Esophagus muscularis mucosa (tissue), 4 donors: ENCODE results near the gene HCAR3. TPM values are rescaled to one million over a fixed set of nuclear protein-coding genes. Genes with fewer than 3 reads are reported as not detected.
"Not testable (repeated sequence)": the region's sequence is repeated elsewhere in the genome, so short reads cannot be mapped to it uniquely, and the experiment has no call there.

Source experiments
- DNase-seq: peaks from one replicate; pipeline ENCODE4 v3.0.0-alpha.2; 2017; ENCODE audit errors: extremely low spot score
- H3K27ac ChIP-seq, 4 donors: fragments of 200-600 bp; sonication (generic); replicated peaks in 1 of 4; 1 replicate in 3 of 4; 2 replicates in 1 of 4; pipeline ENCODE4 v1.5.1; 2016 to 2019; ENCODE audit warnings: mild to moderate bottlenecking in 1 of 4
- H3K27me3 ChIP-seq, 4 donors: fragments of 200-600 bp; sonication (generic); one replicate each; pipeline versions ENCODE4 v1.5.1 to v1.6.0; 2016 to 2019
- H3K36me3 ChIP-seq, 4 donors: fragments of 200-600 bp; sonication (generic); one replicate each; pipeline ENCODE4 v1.5.1; 2016 to 2019
- H3K4me1 ChIP-seq, 4 donors: fragments of 200-600 bp; sonication (generic); one replicate each; pipeline ENCODE4 v1.5.1; 2016 to 2019
- H3K4me3 ChIP-seq, 4 donors: fragments of 200-600 bp; sonication (generic); 1 replicate in 2 of 4; 2 replicates in 2 of 4; pipeline ENCODE4 v1.5.1; 2016 to 2019; ENCODE audit warnings: mild to moderate bottlenecking in 4 of 4, moderate library complexity in 1 of 4
- H3K9me3 ChIP-seq, 4 donors: fragments of 200-600 bp; sonication (generic); 1 replicate in 3 of 4; 2 replicates in 1 of 4; pipeline ENCODE4 v1.5.1; 2016 to 2019
- POLR2A ChIP-seq: fragments of 450-650 bp; IDR thresholded peaks from one replicate; pipeline ENCODE4 v1.6.1; 2017; ENCODE audit warnings: antibody characterized with exemption, moderate library complexity, mild to moderate bottlenecking, low read depth
- POLR2AphosphoS5 ChIP-seq, 2 donors: sonication (generic); formaldehyde crosslinking; IDR thresholded peaks; one replicate each; pipeline ENCODE4 v1.6.1; 2017; ENCODE audit warnings: antibody characterized with exemption in 2 of 2
- WGBS: methylation state at CpG from one replicate; pipeline ENCODE4 v1.1.5; 2018; 5-methylcytosine and 5-hydroxymethylcytosine counted together
- intact Hi-C: fragments of 100-400 bp; cut with DNase I; formaldehyde crosslinking; loops from one replicate; pipeline ENCODE4 v1.15.1; 2023
- total RNA-seq, 4 donors: library from RNA; depleted of rRNA; stranded (reverse); fragments of >200 nt; gene quantifications; one replicate each; pipeline versions ENCODE4 v1.1.0 to v1.2.1, GENCODE V29; 2016

Gene HCAR3
- total RNA-seq, 4 donors from 2014 or later: 0.50 TPM; not detected in 3

- no peaks in the 10 kb centered on the region for H3K36me3 ChIP-seq
- no peaks in the 10 kb centered on the region for H3K9me3 ChIP-seq
- no peak overlapping the region for H3K27ac ChIP-seq
- no peak for DNase-seq
- TF ChIP-seq POLR2A: no peak
- no peak for TF ChIP-seq POLR2AphosphoS5 (IDR thresholded peaks at IDR 0.05)
- 79% methylated on average over 11 of the region's 11 CpGs for WGBS
- intact Hi-C loops: no loop called here
- peaks cover 0 to 6% (median 0%) of the 10 kb centered on the region in 4 donors for H3K27me3 ChIP-seq
- H3K4me1 ChIP-seq: no peaks in the 10 kb centered on the region
- no peak overlapping the region for H3K4me3 ChIP-seq
These were observed 4.5 kb upstream of the HCAR3 start for GRCh38 chr12:122721057-122721545.

- DNase-seq, intact Hi-C loops: not testable (repeated sequence)
- 74% methylated on average over 6 of the region's 6 CpGs for WGBS
These were observed 1.4 kb downstream of the HCAR3 start for GRCh38 chr12:122715211-122715610.

GRCh38 chr12:122713491-122714188, 3.0 kb downstream of the HCAR3 start:
- H3K36me3 ChIP-seq, DNase-seq, H3K27me3 ChIP-seq, H3K4me3 ChIP-seq, H3K9me3 ChIP-seq, intact Hi-C loops, H3K27ac ChIP-seq, H3K4me1 ChIP-seq: not testable (repeated sequence)
- 70% methylated on average over 4 of the region's 10 CpGs for WGBS

More at GRCh38 chr12:122715211-122715610, 1.4 kb downstream of the HCAR3 start:
- H3K36me3 ChIP-seq, H3K9me3 ChIP-seq, H3K27me3 ChIP-seq, H3K27ac ChIP-seq, H3K4me3 ChIP-seq, H3K4me1 ChIP-seq: not testable (repeated sequence)

- not testable (repeated sequence) for H3K27ac ChIP-seq
These were observed 5.3 kb downstream of the HCAR3 start for GRCh38 chr12:122711266-122711665.

GRCh38 chr12:122710341-122710740, 6.3 kb downstream of the HCAR3 start:
- H3K36me3 ChIP-seq, H3K4me1 ChIP-seq, DNase-seq, H3K4me3 ChIP-seq, H3K27ac ChIP-seq, intact Hi-C loops, H3K27me3 ChIP-seq, H3K9me3 ChIP-seq: not testable (repeated sequence)
- 65% methylated on average over 2 of the region's 2 CpGs for WGBS

More at GRCh38 chr12:122711266-122711665, 5.3 kb downstream of the HCAR3 start:
- H3K4me3 ChIP-seq, H3K9me3 ChIP-seq, DNase-seq, H3K4me1 ChIP-seq, H3K27me3 ChIP-seq, intact Hi-C loops, H3K36me3 ChIP-seq: not testable (repeated sequence)
- 84% methylated on average over 1 of the region's 1 CpG for WGBS

- DNase-seq, intact Hi-C loops: not testable (repeated sequence)
- WGBS: no CpG with 5 or more reads among the region's 3 CpGs
These were observed 7.3 kb downstream of the HCAR3 start for GRCh38 chr12:122709287-122709686.

GRCh38 chr12:122703841-122704240, 12.8 kb downstream of the HCAR3 start:
- H3K36me3 ChIP-seq, DNase-seq, H3K27me3 ChIP-seq, intact Hi-C loops, H3K9me3 ChIP-seq, H3K4me1 ChIP-seq, H3K27ac ChIP-seq, H3K4me3 ChIP-seq: not testable (repeated sequence)
- 92% methylated on average over 3 of the region's 3 CpGs for WGBS

More at GRCh38 chr12:122709287-122709686, 7.3 kb downstream of the HCAR3 start:
- not testable (repeated sequence) for H3K9me3 ChIP-seq, H3K27me3 ChIP-seq, H3K4me3 ChIP-seq, H3K27ac ChIP-seq, H3K36me3 ChIP-seq, H3K4me1 ChIP-seq

- WGBS: 81% methylated on average over 16 of the region's 22 CpGs
- DNase-seq, H3K27ac ChIP-seq, intact Hi-C loops, H3K4me3 ChIP-seq, H3K27me3 ChIP-seq, H3K36me3 ChIP-seq, H3K4me1 ChIP-seq, H3K9me3 ChIP-seq: not testable (repeated sequence)
These were observed 13.6 kb downstream of the HCAR3 start, which contains the start of gene HCAR2 for GRCh38 chr12:122702890-122703611. HCAR2 (minus strand) TSS chr12:122703357; CDS start chr12:122703283, 74 bp downstream.

GRCh38 chr12:122701481-122701880, 15.1 kb downstream of the HCAR3 start:
- H3K27ac ChIP-seq, intact Hi-C loops, H3K4me1 ChIP-seq, H3K4me3 ChIP-seq, DNase-seq, H3K36me3 ChIP-seq, H3K27me3 ChIP-seq, H3K9me3 ChIP-seq: not testable (repeated sequence)
- WGBS: 29% methylated on average over 4 of the region's 4 CpGs

- H3K27ac ChIP-seq, H3K4me1 ChIP-seq, H3K9me3 ChIP-seq, H3K36me3 ChIP-seq, DNase-seq, intact Hi-C loops, H3K4me3 ChIP-seq, H3K27me3 ChIP-seq: not testable (repeated sequence)
- 83% methylated on average over 2 of the region's 9 CpGs for WGBS
These were observed 16.4 kb downstream of the HCAR3 start for GRCh38 chr12:122700038-122700710.

GRCh38 chr12:122696922-122697321, 19.7 kb downstream of the HCAR3 start:
- H3K27me3 ChIP-seq, H3K27ac ChIP-seq, H3K4me3 ChIP-seq, intact Hi-C loops, DNase-seq, H3K4me1 ChIP-seq, H3K36me3 ChIP-seq, H3K9me3 ChIP-seq: not testable (repeated sequence)
- WGBS: 90% methylated on average over 2 of the region's 2 CpGs
